Measurements from ENCODE around the gene ZMYND10.

Gene ZMYND10

GRCh38 chr3:50370594-50370993 is 25.1 kb upstream of the ZMYND10 start:
- DNase-seq (ENCODE audit: low read depth): no peak

- no peak for DNase-seq (ENCODE audit: low read depth)
Observed at GRCh38 chr3:50369012-50369670, 23.6 kb upstream of the ZMYND10 start.

- DNase-seq (ENCODE audit: low read depth): no peak
Observed at GRCh38 chr3:50365842-50366220, 20.3 kb upstream of the ZMYND10 start.

- peak; percentile 91 for DNase-seq (ENCODE audit: low read depth)
Observed at GRCh38 chr3:50365080-50365841, 19.7 kb upstream of the ZMYND10 start.

GRCh38 chr3:50364573-50365079 is 19.1 kb upstream of the ZMYND10 start:
- DNase-seq (ENCODE audit: low read depth): no peak

- no peak for DNase-seq (ENCODE audit: low read depth)
Observed at GRCh38 chr3:50359760-50360110, 14.2 kb upstream of the ZMYND10 start.

- peak; percentile 94 for DNase-seq (ENCODE audit: low read depth)
Observed at GRCh38 chr3:50358911-50359759, 13.6 kb upstream of the ZMYND10 start, which contains the start of gene TMEM115. TSS of gene TMEM115 (minus strand) at chr3:50359521. CDS start at chr3:50359063, 458 bp downstream.

GRCh38 chr3:50358355-50358910 is 12.9 kb upstream of the ZMYND10 start:
- no peak for DNase-seq (ENCODE audit: low read depth)

GRCh38 chr3:50357481-50357880 is 11.9 kb upstream of the ZMYND10 start:
- DNase-seq (ENCODE audit: low read depth): no peak

GRCh38 chr3:50356553-50356952 is 11.0 kb upstream of the ZMYND10 start:
- DNase-seq (ENCODE audit: low read depth): no peak

GRCh38 chr3:50355829-50356552 is 10.5 kb upstream of the ZMYND10 start:
- no peak for DNase-seq (ENCODE audit: low read depth)

- no peak for DNase-seq (ENCODE audit: low read depth)
Observed at GRCh38 chr3:50354850-50355249, 9.3 kb upstream of the ZMYND10 start.

GRCh38 chr3:50354186-50354764 is 8.7 kb upstream of the ZMYND10 start:
- DNase-seq (ENCODE audit: low read depth): no peak

- no peak for DNase-seq (ENCODE audit: low read depth)
Observed at GRCh38 chr3:50353245-50354004, 7.9 kb upstream of the ZMYND10 start.

GRCh38 chr3:50352781-50353180 is 7.2 kb upstream of the ZMYND10 start:
- no peak for DNase-seq (ENCODE audit: low read depth)

GRCh38 chr3:50351323-50351697 is 5.8 kb upstream of the ZMYND10 start:
- no peak for DNase-seq (ENCODE audit: low read depth)

GRCh38 chr3:50350527-50351322 is 5.2 kb upstream of the ZMYND10 start, which contains the start of the genes CYB561D2 and NPRL2:
TSS of gene CYB561D2 (plus strand) at chr3:50350862. CDS start at chr3:50351434, 572 bp downstream.
TSS of gene NPRL2 (minus strand) at chr3:50350775. CDS start at chr3:50350652, 123 bp downstream.
- DNase-seq (ENCODE audit: low read depth): peak; percentile 99

GRCh38 chr3:50350213-50350526 is 4.6 kb upstream of the ZMYND10 start:
- DNase-seq (ENCODE audit: low read depth): no peak

GRCh38 chr3:50347187-50347813 is 1.8 kb upstream of the ZMYND10 start:
- DNase-seq (ENCODE audit: low read depth): peak; percentile 61

All from activated T-cell treated with anti-CD3 and anti-CD28 coated beads for 24 hours (primary cell).